ENCODE results near the gene CSRP1. TPM values are rescaled to one million over a fixed set of nuclear protein-coding genes. Genes with fewer than 3 reads are reported as not detected.

CSRP1 gene
- total RNA-seq, 1 donor from 2014 or later = 29.5 TPM

GRCh38 chr1:201488830-201489589, 17.9 kb downstream of the CSRP1 start:
- CTCF ChIA-PET = interaction anchor here (0.7 to 4.0 kb wide), 2 partner anchors 23 to 24 kb away, joined by 3 to 47 read pairs; no protein-coding TSS in a partner anchor
- no peak for ATAC-seq (ENCODE audit: low read depth)
- H3K27ac Mint-ChIP-seq = no peak overlapping the region

GRCh38 chr1:201487742-201488141, 19.2 kb downstream of the CSRP1 start:
- ChIA-PET POLR2A (no interaction called here), CTCF (interaction anchor here (1.3 to 4.0 kb wide), 2 partner anchors 24 to 28 kb away, joined by 4 to 47 read pairs; no protein-coding TSS in a partner anchor)
- ATAC-seq (ENCODE audit: low read depth) = no peak
- no peak for DNase-seq
- Mint-ChIP-seq H3K4me3 (no peak overlapping the region), H3K36me3 (ENCODE audit: low read depth) (peaks cover 42% of the 10 kb centered on the region), H3K27ac (no peak overlapping the region), H3K4me1 (peaks cover 8% of the 10 kb centered on the region), H3K9me3 (no peaks in the 10 kb centered on the region), H3K27me3 (no peaks in the 10 kb centered on the region)
- intact Hi-C loops (cut with micrococcal nuclease) = no loop called here
- no peak for TF ChIP-seq CTCF (IDR thresholded peaks at IDR 0.05)

More at GRCh38 chr1:201488830-201489589, 17.9 kb downstream of the CSRP1 start:
- no peak for DNase-seq
- peaks cover 7% of the 10 kb centered on the region for H3K4me1 Mint-ChIP-seq
- H3K9me3 Mint-ChIP-seq = no peaks in the 10 kb centered on the region
- no peak for TF ChIP-seq CTCF (IDR thresholded peaks at IDR 0.05)
- POLR2A ChIA-PET = no interaction called here
- H3K36me3 Mint-ChIP-seq (ENCODE audit: low read depth) = peaks cover 50% of the 10 kb centered on the region
- H3K4me3 Mint-ChIP-seq = no peak overlapping the region
- intact Hi-C loops (cut with micrococcal nuclease) = no loop called here
- H3K27me3 Mint-ChIP-seq = no peaks in the 10 kb centered on the region

- Mint-ChIP-seq H3K36me3 (ENCODE audit: low read depth) (peaks cover 37% of the 10 kb centered on the region), H3K4me3 (no peak overlapping the region), H3K9me3 (no peaks in the 10 kb centered on the region), H3K27me3 (no peaks in the 10 kb centered on the region), H3K4me1 (peaks cover 21% of the 10 kb centered on the region), H3K27ac (no peak overlapping the region)
- ChIA-PET CTCF (interaction anchor here (2.2 to 4.0 kb wide), 2 partner anchors 26 to 38 kb away, joined by 6 to 47 read pairs; no protein-coding TSS in a partner anchor), POLR2A (interaction anchor here (0.6 kb wide), 1 partner anchor 20 kb away, joined by 3 read pairs; the partner anchor contains the start of gene CSRP1)
- DNase-seq (no peak), ATAC-seq (ENCODE audit: low read depth) (no peak)
- intact Hi-C loops (cut with micrococcal nuclease) = no loop called here
- no peak for TF ChIP-seq CTCF (IDR thresholded peaks at IDR 0.05)
These were observed 20.7 kb downstream of the CSRP1 start for GRCh38 chr1:201486187-201486586.

DNA sequence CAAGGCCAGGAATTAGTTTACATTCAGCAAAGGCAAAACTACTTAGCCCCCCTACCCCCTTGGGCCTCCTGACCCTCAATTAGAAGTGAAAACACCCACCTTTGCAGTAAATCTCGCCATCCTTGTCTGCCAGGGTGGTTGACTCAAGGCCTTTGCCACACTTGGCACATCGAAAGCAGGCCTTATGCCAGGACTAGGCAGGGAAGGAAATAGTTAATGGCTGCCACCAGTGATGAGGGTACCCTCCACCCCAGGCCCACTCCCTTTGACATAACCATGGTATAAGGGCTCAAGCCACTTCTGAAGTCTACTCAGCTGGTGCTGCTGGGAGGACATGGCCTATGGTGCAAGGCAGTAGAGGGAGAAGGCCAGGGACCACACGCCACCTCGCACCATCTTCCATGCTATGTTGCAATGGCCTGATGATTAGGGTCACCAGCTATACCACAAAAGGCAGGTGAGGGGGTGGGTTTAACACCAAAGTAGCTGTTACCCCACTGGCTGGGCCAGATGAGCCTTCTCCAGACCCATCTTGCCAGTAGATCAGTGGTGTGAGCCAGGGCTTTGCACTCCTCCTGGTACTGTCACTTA, 21.6 kb downstream of the CSRP1 start:
- Mint-ChIP-seq H3K27ac (no peak overlapping the region), H3K9me3 (no peaks in the 10 kb centered on the region), H3K27me3 (no peaks in the 10 kb centered on the region), H3K4me3 (no peak overlapping the region), H3K4me1 (peaks cover 29% of the 10 kb centered on the region), H3K36me3 (ENCODE audit: low read depth) (peaks cover 37% of the 10 kb centered on the region)
- DNase-seq = no peak
- intact Hi-C loops (cut with micrococcal nuclease) = no loop called here
- no peak for ATAC-seq (ENCODE audit: low read depth)
- ChIA-PET CTCF (interaction anchor here (2.2 to 5.5 kb wide), 3 partner anchors 19 to 37 kb away, joined by 6 to 51 read pairs (median 47); partner anchors contain the start of gene CSRP1), POLR2A (no interaction called here)
- no peak for TF ChIP-seq CTCF (IDR thresholded peaks at IDR 0.05)

GRCh38 chr1:201483373-201483949, 23.5 kb downstream of the CSRP1 start:
- ChIA-PET CTCF (interaction anchor here (0.7 to 5.9 kb wide), 6 partner anchors 20 to 76 kb away, joined by 3 to 219 read pairs (median 32); partner anchors contain the start of gene CSRP1), POLR2A (interaction anchor here (3.3 kb wide), 1 partner anchor 29 kb away, joined by 16 read pairs; no protein-coding TSS in a partner anchor)
- no peak for TF ChIP-seq CTCF (IDR thresholded peaks at IDR 0.05)
- no peak overlapping the region for H3K4me3 Mint-ChIP-seq
- H3K9me3 Mint-ChIP-seq = no peaks in the 10 kb centered on the region
- DNase-seq (no peak), ATAC-seq (ENCODE audit: low read depth) (no peak)
- intact Hi-C loops (cut with micrococcal nuclease) = no loop called here
- no peaks in the 10 kb centered on the region for H3K27me3 Mint-ChIP-seq
- peaks cover 33% of the 10 kb centered on the region for H3K36me3 Mint-ChIP-seq (ENCODE audit: low read depth)
- H3K27ac Mint-ChIP-seq = no peak overlapping the region
- H3K4me1 Mint-ChIP-seq = peaks cover 29% of the 10 kb centered on the region
